Measurements from ENCODE around the gene ZNRF4.
"Not testable (repeated sequence)": the region's sequence is repeated elsewhere in the genome, so short reads cannot be mapped to it uniquely, and the experiment has no call there.

Gene ZNRF4

GRCh38 chr19:5455367-5456129 is at the start of gene ZNRF4:
ZNRF4 (plus strand) TSS chr19:5455417; CDS start chr19:5455492, 75 bp downstream.
- peaks cover 13% of the 10 kb centered on the region for H3K27me3 Mint-ChIP-seq (ENCODE audit: low read depth, poor library complexity)
- H3K36me3 Mint-ChIP-seq (ENCODE audit: low read depth) = no peaks in the 10 kb centered on the region
- H3K4me3 Mint-ChIP-seq = no peak within 1 kb of the TSS
- no peaks in the 10 kb centered on the region for H3K4me1 Mint-ChIP-seq
- H3K27ac Mint-ChIP-seq = no peak within 1 kb of the TSS
- no peak for DNase-seq
- TF ChIP-seq CTCF (IDR thresholded peaks at IDR 0.05) = no peak
- H3K9me3 Mint-ChIP-seq = no peaks in the 10 kb centered on the region

- Mint-ChIP-seq H3K9me3 (peaks cover 27% of the 10 kb centered on the region), H3K27me3 (ENCODE audit: low read depth, poor library complexity) (peaks cover 32% of the 10 kb centered on the region)
- not testable (repeated sequence) for DNase-seq; H3K36me3 Mint-ChIP-seq (ENCODE audit: low read depth); H3K27ac Mint-ChIP-seq; H3K4me3 Mint-ChIP-seq; H3K4me1 Mint-ChIP-seq
Observed at GRCh38 chr19:5406198-5406597, 49.0 kb upstream of the ZNRF4 start.

GRCh38 chr19:5406816-5407215 is 48.4 kb upstream of the ZNRF4 start:
- DNase-seq = no peak
- Mint-ChIP-seq H3K36me3 (ENCODE audit: low read depth) (no peaks in the 10 kb centered on the region), H3K9me3 (peaks cover 27% of the 10 kb centered on the region), H3K4me3 (no peak overlapping the region), H3K4me1 (no peaks in the 10 kb centered on the region), H3K27ac (no peak overlapping the region), H3K27me3 (ENCODE audit: low read depth, poor library complexity) (peaks cover 29% of the 10 kb centered on the region)
- no peak for TF ChIP-seq CTCF (IDR thresholded peaks at IDR 0.05)

GRCh38 chr19:5407356-5407755 is 47.9 kb upstream of the ZNRF4 start:
- Mint-ChIP-seq H3K36me3 (ENCODE audit: low read depth) (no peaks in the 10 kb centered on the region), H3K4me3 (no peak overlapping the region), H3K27me3 (ENCODE audit: low read depth, poor library complexity) (peaks cover 24% of the 10 kb centered on the region), H3K4me1 (no peaks in the 10 kb centered on the region), H3K27ac (no peak overlapping the region), H3K9me3 (peaks cover 27% of the 10 kb centered on the region)
- no peak for TF ChIP-seq CTCF (IDR thresholded peaks at IDR 0.05)
- DNase-seq = no peak

- no peaks in the 10 kb centered on the region for H3K36me3 Mint-ChIP-seq (ENCODE audit: low read depth)
- H3K9me3 Mint-ChIP-seq = no peaks in the 10 kb centered on the region
- no peak for TF ChIP-seq CTCF (IDR thresholded peaks at IDR 0.05)
- no peak for DNase-seq
- H3K27me3 Mint-ChIP-seq (ENCODE audit: low read depth, poor library complexity) = peaks cover 52% of the 10 kb centered on the region
- H3K4me3 Mint-ChIP-seq = no peak overlapping the region
- peaks cover 6% of the 10 kb centered on the region for H3K4me1 Mint-ChIP-seq
- H3K27ac Mint-ChIP-seq = no peak overlapping the region
Observed at GRCh38 chr19:5417495-5418436, 37.5 kb upstream of the ZNRF4 start.

GRCh38 chr19:5418677-5419076 is 36.5 kb upstream of the ZNRF4 start:
- Mint-ChIP-seq H3K4me3 (no peak overlapping the region), H3K27ac (no peak overlapping the region), H3K4me1 (peaks cover 6% of the 10 kb centered on the region)

More at GRCh38 chr19:5418677-5419076, 36.5 kb upstream of the ZNRF4 start:
- TF ChIP-seq CTCF (IDR thresholded peaks at IDR 0.05) = no peak
- DNase-seq = no peak
- Mint-ChIP-seq H3K27me3 (ENCODE audit: low read depth, poor library complexity) (peaks cover 54% of the 10 kb centered on the region), H3K36me3 (ENCODE audit: low read depth) (no peaks in the 10 kb centered on the region), H3K9me3 (no peaks in the 10 kb centered on the region)
